GM12878 (cell line): ENCODE results near the gene DISC1.

Source experiments
- EP300 ChIP-seq, 2 experiments: fragments of 150-350 bp in 1 of 2; IDR thresholded peaks; 2 replicates each; pipeline ENCODE4 v1.6.1; 2011 to 2012; ENCODE audit warnings: low read depth in 2 of 2, low read length in 2 of 2, borderline replicate concordance in 1 of 2, improper control_type of control experiment in 1 of 2, inconsistent platforms in 1 of 2; ENCODE audit not compliant: control insufficient read depth in 1 of 2
- ETV6 ChIP-seq, 2 experiments: fragments of 450-650 bp in 1 of 2; IDR thresholded peaks in 1 of 2; conservative IDR thresholded peaks in 1 of 2; 2 replicates each; pipeline ENCODE4 v1.6.1; 2014; ENCODE audit warnings: antibody characterized with exemption in 1 of 2, borderline replicate concordance in 1 of 2, low read depth in 1 of 2, mild to moderate bottlenecking in 1 of 2, moderate library complexity in 1 of 2
- KDM1A ChIP-seq: fragments of 200-600 bp; sonication (generic); IDR thresholded peaks from 2 replicates; pipeline ENCODE4 v1.6.1; 2016; ENCODE audit warnings: borderline replicate concordance
- POLR2A ChIP-seq: IDR thresholded peaks from 2 replicates; pipeline ENCODE4 v1.6.1; 2011; ENCODE audit warnings: low read depth, mild to moderate bottlenecking, low read length
- YY1 ChIP-seq: IDR thresholded peaks from 2 replicates; pipeline ENCODE4 v1.6.1; 2011; ENCODE audit warnings: low read depth, mild to moderate bottlenecking, low read length
- TF ChIP-seq, protein P1 (sequence below), 3 experiments: IDR thresholded peaks in 2 of 3; conservative IDR thresholded peaks in 1 of 3; 2 replicates each; pipeline ENCODE4 v1.5.1; 2011; ENCODE audit warnings: low read depth in 3 of 3, low read length in 3 of 3, mild to moderate bottlenecking in 3 of 3, control low read depth in 2 of 3, moderate library complexity in 2 of 3, inconsistent platforms in 1 of 3, mixed read lengths in 1 of 3; ENCODE audit not compliant: control insufficient read depth in 2 of 3, insufficient read depth in 1 of 3; ENCODE audit errors: extremely low read depth in 1 of 3
- TF ChIP-seq, protein P2 (sequence below): IDR thresholded peaks from 2 replicates; pipeline ENCODE4 v1.6.1; 2012; ENCODE audit warnings: mild to moderate bottlenecking, low read depth, low read length

DNA sequence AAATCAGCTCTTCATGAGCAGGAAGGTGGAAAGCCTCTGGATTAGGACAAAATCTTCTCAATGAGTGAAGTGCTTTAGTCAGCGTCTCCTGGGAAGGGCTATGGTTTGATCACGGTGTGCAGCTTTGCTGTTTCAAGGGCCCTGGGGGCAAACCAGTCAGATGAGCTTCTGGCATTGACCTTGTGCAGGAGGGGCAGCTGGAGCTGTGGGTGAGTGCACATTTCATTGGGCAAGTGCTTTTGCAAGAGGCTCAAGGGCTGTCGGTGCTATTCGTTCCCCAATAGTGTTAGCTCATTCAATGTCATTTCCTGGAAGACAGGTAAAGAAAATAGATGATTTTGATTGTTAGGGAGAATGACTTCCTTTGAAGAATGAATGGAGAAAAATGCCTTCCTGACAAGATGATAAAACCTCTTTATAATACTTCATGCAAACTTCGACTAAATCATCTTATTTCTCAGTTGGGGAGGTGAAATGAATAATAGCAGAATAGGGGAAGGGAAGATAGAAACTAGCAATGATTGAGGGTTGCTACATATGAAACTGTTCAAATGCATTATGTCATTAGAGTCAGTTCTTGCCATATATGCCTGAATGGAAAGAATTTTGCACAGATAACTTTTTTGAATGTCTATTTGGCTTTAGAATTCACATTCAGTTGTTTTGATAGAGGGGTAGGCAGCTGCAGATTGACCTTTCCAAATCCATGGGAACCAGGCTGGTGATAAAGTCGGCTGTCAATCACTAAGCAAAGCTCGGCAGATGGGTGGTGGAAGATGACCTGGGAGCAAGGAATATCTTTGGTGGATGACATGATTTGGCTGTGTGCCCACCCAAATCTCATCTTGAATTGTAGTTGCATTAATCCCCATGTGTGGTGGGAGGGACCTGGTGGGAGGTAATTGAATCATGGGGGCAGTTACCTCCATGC, 12.9 kb upstream of the DISC1 start:
- TF ChIP-seq, protein P1, sequence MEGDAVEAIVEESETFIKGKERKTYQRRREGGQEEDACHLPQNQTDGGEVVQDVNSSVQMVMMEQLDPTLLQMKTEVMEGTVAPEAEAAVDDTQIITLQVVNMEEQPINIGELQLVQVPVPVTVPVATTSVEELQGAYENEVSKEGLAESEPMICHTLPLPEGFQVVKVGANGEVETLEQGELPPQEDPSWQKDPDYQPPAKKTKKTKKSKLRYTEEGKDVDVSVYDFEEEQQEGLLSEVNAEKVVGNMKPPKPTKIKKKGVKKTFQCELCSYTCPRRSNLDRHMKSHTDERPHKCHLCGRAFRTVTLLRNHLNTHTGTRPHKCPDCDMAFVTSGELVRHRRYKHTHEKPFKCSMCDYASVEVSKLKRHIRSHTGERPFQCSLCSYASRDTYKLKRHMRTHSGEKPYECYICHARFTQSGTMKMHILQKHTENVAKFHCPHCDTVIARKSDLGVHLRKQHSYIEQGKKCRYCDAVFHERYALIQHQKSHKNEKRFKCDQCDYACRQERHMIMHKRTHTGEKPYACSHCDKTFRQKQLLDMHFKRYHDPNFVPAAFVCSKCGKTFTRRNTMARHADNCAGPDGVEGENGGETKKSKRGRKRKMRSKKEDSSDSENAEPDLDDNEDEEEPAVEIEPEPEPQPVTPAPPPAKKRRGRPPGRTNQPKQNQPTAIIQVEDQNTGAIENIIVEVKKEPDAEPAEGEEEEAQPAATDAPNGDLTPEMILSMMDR (IDR thresholded peaks at IDR 0.05 in 2 of 3, conservative IDR thresholded peaks at IDR 0.05 in 1 of 3; ENCODE audit: control insufficient read depth in 2 of 3, extremely low read depth in 1 of 3, insufficient read depth in 1 of 3, low read depth in 3 of 3, low read length in 3 of 3): no peak
- peak in 1 of 2 experiments; percentile 57; a peak in 1 of 4 replicates for TF ChIP-seq ETV6 (conservative IDR thresholded peaks at IDR 0.05 in 1 of 2, IDR thresholded peaks at IDR 0.05 in 1 of 2; ENCODE audit: borderline replicate concordance in 1 of 2, low read depth in 1 of 2)
- TF ChIP-seq, protein P2, sequence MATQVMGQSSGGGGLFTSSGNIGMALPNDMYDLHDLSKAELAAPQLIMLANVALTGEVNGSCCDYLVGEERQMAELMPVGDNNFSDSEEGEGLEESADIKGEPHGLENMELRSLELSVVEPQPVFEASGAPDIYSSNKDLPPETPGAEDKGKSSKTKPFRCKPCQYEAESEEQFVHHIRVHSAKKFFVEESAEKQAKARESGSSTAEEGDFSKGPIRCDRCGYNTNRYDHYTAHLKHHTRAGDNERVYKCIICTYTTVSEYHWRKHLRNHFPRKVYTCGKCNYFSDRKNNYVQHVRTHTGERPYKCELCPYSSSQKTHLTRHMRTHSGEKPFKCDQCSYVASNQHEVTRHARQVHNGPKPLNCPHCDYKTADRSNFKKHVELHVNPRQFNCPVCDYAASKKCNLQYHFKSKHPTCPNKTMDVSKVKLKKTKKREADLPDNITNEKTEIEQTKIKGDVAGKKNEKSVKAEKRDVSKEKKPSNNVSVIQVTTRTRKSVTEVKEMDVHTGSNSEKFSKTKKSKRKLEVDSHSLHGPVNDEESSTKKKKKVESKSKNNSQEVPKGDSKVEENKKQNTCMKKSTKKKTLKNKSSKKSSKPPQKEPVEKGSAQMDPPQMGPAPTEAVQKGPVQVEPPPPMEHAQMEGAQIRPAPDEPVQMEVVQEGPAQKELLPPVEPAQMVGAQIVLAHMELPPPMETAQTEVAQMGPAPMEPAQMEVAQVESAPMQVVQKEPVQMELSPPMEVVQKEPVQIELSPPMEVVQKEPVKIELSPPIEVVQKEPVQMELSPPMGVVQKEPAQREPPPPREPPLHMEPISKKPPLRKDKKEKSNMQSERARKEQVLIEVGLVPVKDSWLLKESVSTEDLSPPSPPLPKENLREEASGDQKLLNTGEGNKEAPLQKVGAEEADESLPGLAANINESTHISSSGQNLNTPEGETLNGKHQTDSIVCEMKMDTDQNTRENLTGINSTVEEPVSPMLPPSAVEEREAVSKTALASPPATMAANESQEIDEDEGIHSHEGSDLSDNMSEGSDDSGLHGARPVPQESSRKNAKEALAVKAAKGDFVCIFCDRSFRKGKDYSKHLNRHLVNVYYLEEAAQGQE: no peak
- TF ChIP-seq KDM1A: no peak
- TF ChIP-seq YY1: no peak
- TF ChIP-seq POLR2A: no peak
- TF ChIP-seq EP300 (IDR thresholded peaks at IDR 0.05; ENCODE audit: borderline replicate concordance in 1 of 2, control insufficient read depth in 1 of 2, low read depth in 2 of 2, low read length in 2 of 2): no peak
